Putamen (tissue), 1 donor: Measurements from ENCODE around the gene GALNT14.

Experiments
- DNase-seq: peaks from one replicate; pipeline ENCODE4 v3.0.0-alpha.2; 2016; ENCODE audit warnings: low spot score

The GALNT14 gene

GRCh38 chr2:31054842-31055388 lies 83.3 kb downstream of the GALNT14 start:
- no peak for DNase-seq

GRCh38 chr2:31053929-31054782 lies 84.1 kb downstream of the GALNT14 start:
- no peak for DNase-seq

GRCh38 chr2:31052284-31052683 lies 86.0 kb downstream of the GALNT14 start:
- no peak for DNase-seq

GRCh38 chr2:31051258-31052140 lies 86.7 kb downstream of the GALNT14 start:
- no peak for DNase-seq

- no peak for DNase-seq
These were observed 88.2 kb downstream of the GALNT14 start for GRCh38 chr2:31049916-31050588.

- no peak for DNase-seq
These were observed 89.0 kb downstream of the GALNT14 start for GRCh38 chr2:31049264-31049663.

- DNase-seq, result no peak
These were observed 90.6 kb downstream of the GALNT14 start for GRCh38 chr2:31047599-31047998.

- DNase-seq, result no peak
These were observed 99.9 kb downstream of the GALNT14 start for GRCh38 chr2:31038385-31038784.

GRCh38 chr2:31037058-31037457 lies 101.2 kb downstream of the GALNT14 start:
- DNase-seq, result no peak

- DNase-seq, result no peak
These were observed 105.2 kb downstream of the GALNT14 start for GRCh38 chr2:31033032-31033431.

GRCh38 chr2:31032475-31032874 lies 105.8 kb downstream of the GALNT14 start:
- no peak for DNase-seq

- DNase-seq, result no peak
These were observed 107.0 kb downstream of the GALNT14 start for GRCh38 chr2:31031132-31031706.

GRCh38 chr2:31028417-31028816 lies 109.8 kb downstream of the GALNT14 start:
- no peak for DNase-seq

GRCh38 chr2:31027549-31027948 lies 110.7 kb downstream of the GALNT14 start:
- DNase-seq, result no peak

- no peak for DNase-seq
These were observed 114.7 kb downstream of the GALNT14 start for GRCh38 chr2:31023541-31023940.

- no peak for DNase-seq
These were observed 117.5 kb downstream of the GALNT14 start for GRCh38 chr2:31020713-31021112.

- DNase-seq, result no peak
These were observed 120.0 kb downstream of the GALNT14 start for GRCh38 chr2:31018280-31018679.

- no peak for DNase-seq
These were observed 121.6 kb downstream of the GALNT14 start for GRCh38 chr2:31016648-31017047.

- DNase-seq, result no peak
These were observed 123.7 kb downstream of the GALNT14 start for GRCh38 chr2:31014516-31014915.

GRCh38 chr2:31013301-31013700 lies 124.9 kb downstream of the GALNT14 start:
- DNase-seq, result no peak

- no peak for DNase-seq
These were observed 125.8 kb downstream of the GALNT14 start for GRCh38 chr2:31012406-31012805.

- DNase-seq, result no peak
These were observed 126.7 kb downstream of the GALNT14 start for GRCh38 chr2:31011587-31011986.
